ENCODE results near the gene THSD7B.

The THSD7B gene

DNA sequence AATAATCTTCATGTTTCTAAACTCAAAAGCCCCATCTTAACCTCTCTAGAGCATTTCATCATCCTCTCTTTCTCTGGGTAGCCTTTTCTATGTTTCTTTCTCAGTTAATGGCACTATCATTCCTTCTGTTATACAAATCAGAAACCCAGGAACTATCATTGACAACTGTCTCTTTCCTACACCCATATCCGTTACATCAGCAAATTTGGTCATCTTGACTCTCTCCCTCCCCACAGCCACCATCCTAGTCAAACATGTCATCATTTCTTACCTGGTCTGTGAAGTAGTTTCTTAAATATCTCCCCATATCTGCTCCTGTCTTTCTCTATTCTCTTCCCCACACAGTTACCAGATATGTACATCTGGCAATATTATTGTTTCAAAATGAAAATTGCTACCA is 62.8 kb downstream of the THSD7B start:
- no peak for DNase-seq

DNA sequence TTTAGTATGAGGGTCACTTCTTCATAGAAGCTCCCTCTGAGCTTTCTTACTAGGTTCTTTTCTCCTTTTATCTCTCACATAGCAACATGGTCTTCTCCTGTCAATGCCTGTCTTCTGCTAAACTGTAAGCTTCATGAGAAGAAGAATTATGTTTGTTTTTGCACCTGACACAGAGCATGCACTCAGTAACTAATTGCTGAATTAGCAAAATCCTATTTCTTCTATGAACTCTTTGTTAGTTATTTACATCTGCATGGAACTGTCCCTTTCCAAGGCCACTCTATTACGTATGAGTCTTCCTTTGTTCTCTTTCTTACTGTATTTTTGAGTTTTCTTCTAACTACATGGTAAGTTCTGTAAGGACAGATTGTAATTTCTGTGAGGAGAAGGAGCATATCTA is 63.4 kb downstream of the THSD7B start:
- DNase-seq: no peak

DNA sequence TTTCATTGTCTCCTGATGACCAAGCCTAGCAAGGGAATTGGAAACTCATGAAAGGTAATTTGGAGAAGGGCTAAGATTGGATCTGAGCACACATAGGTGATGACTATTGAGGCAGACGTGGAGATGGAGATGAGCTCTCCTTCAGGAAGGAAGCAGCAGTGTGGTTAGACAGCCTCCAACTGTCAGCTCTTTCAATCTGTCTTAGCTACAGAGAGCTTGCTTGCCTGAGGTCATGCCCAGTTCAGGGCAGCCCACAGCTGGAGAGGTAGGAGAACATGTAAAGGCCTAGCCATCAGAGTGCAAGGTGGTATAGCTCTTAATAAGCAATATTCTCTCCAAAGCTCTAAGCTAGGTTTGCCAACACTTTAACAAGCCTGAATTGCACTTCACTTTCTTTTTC is 79.2 kb downstream of the THSD7B start:
- no peak for DNase-seq

DNA sequence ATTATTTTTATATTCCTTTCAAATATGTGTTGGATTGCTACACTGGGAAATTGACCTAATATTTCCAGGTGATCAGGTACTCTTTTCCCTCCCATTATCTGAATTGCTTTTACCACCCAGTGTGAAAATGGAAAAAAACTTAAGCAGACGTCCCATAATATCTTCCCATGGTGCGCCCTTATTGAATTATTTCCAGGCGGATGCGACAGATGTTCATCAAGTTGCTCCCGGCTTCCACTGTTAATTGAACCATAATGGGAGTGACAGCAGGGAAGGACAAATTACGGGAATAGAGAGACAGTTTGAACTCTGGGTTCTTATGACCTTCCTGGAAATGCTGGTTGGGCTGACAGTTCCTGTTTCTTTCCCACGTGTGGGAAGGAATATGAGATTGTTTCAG is 93.3 kb downstream of the THSD7B start:
- DNase-seq: no peak

DNA sequence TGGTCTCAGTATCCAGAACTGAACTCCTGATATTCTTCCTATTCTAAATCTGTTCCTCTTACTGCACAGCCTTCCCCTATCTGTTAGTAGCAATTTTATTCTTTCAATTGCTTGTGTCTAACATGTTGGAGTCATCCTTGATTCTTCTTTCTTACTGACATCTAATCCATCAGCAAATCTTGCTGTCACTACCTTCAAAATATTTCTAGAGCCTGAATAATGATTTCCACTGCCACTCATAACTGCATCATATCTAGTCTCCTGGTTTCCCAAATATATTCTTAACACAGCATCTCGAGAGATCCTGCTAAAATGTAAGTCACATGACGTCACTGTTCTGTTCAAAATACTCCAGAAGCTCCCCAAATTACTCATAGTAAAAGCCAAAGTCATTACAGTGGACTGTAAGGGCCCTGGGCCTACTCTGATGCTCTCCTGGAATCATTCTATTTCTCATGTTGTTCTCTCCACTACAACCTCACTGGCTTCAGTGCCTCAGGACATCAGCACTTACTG is 95.2 kb downstream of the THSD7B start:
- DNase-seq: no peak

DNA sequence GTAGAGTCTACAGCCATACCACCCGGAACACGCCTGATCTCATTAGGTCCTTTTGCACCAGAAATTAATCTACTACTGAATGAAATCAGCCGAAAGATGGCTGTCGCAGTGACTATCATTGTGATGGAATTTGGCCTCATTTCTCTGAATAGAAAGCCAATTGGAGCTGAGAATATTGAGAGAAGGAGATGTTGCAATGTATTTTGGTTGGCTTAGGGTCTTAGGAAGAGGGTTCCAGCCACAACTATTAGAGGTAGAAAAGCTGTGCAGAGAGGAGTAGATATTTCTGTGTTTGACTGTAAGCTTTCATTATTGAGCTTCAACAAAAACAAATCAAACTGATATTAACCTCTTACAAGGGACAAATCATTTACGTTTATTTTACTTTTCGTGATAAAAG is 98.1 kb downstream of the THSD7B start:
- DNase-seq: no peak

DNA sequence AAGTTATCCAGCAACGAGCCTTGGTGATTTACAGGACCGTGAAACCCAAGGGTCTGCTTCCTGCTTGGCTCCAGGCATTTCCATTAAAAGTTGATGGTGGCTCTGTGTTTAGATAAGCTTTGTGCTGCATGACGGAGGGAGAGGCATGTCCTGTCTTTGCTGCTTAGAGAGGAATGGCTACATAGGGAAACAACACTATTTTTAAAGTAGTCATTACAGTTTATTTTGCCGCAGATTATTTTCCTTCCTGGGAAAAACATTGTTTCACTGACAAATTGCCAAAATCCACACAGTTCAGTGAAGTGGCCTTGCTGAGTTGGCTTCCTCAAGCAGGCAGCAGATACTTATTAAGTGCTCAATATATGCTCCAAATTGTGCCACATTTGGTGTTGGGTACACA is 98.5 kb downstream of the THSD7B start:
- no peak for DNase-seq

DNA sequence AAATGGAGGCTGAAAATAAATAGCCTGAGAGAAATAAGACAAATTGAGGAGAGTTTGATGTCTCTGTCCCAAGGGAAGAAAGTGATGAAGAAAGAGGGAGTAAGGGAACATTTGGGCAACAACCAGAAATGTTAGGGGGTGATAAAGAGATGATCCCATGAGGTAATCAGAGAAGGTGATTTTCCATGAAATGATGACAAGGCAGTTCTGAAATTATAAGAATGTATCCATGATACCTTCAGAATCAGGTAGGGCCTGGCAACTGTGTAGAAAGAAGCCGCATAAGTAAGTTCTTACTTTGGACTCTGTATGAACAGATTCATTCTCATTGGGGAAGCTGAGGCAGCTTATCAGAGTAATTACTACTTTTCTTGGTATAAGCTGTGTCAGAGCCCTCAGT is 106.1 kb downstream of the THSD7B start:
- DNase-seq: no peak

DNA sequence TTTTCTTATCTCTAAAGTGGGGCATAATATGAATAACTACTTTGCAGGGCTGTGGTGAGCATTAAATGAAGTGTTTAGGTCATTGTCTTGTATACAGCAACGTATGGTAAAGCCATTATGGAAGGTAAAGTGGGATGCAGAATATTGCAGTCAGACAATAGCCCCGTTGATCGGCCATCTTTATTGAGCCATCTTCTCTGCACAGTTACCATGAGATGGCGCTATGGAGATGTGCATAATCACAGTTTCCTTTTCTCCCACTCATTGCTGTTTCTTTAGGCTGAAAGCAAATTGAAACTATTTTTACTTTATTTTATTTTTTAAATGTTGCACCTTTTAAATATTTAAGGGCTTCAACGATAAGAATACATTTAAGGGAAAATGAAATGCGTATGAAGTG is 108.9 kb downstream of the THSD7B start:
- no peak for DNase-seq

DNA sequence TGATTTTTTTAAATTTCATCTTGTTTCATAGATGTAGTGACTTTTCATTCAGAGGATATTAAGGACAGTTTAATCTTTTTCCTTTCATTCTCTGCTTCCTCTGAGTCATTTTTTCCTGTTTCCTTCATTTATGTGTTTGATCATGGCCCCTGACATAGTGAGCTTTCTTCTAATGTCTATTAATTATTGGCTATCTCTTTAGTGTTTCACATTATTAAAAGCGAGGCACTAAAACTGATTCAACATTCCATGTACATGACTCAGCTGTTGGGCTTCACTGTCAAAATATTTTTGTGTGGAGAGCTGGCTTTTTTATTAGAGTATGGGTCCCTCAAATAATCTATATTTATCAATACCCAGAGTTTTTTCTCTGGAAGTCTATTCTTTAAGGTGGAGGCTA is 125.8 kb downstream of the THSD7B start:
- no peak for DNase-seq

DNA sequence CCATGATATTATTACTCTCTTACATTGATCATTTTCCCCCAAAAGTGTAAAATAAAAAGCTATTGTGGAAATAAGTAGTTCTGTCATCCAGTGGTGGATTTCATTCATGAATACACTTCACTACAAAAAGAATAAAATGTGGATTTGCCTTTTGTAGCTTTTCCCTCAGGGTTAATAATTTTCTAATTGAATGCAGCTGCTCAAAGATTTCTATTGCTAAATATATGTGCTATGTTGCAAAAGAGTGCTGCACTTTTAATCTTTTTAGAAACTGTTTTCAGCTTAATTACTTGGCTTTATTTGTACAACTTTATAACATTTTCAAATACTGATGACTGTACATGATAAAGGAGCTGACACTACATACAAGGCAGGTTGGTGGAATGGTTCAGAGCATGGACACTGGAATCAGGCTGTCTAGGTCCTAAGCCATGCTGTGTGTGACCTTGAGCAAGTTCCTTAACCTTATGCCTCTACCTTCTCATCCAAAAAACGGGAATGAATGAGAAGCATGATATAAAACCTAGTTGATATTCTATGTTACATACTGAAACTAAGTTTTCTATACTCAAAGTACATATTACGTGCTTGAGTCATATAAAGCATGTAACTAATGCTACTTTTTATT is 128.8 kb downstream of the THSD7B start:
- no peak for DNase-seq

DNA sequence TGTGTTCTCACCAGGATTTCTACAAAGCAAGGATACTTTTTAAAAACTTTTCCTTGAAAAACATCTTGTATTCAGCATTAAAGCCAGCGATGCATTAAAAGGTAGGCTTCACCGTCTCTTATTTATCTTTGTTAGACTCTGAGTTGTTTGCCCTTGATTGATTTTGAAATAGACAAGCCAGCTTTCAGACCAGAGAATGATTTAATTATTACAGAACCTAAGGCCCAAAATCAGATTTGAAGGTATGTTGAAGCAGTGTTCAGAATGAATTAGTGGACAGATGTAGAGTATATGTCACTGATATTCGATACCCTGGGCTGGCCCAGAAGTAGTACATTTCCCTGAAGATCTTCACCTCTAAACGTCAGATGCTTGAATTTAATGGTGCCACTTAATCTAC is 136.4 kb downstream of the THSD7B start:
- DNase-seq: no peak

DNA sequence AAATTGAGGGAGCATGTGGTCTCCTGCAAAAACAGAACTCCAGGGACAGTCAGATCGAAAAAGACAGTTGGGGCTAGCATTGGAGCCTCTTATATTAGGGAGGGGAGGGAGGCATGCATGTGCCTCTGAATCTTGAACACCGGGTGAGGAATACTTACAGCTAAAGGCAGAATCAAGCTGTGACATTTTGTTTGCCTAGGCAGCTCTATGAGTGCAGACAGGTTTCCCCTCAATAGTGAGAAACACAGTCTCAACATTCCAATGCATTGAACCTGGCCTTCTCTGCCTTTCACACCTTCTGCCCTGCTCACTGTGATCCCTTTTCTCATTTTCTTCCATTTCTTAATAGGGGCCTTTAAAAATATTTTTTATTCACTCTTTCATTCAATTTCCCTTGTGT is 140.4 kb downstream of the THSD7B start:
- DNase-seq: no peak

DNA sequence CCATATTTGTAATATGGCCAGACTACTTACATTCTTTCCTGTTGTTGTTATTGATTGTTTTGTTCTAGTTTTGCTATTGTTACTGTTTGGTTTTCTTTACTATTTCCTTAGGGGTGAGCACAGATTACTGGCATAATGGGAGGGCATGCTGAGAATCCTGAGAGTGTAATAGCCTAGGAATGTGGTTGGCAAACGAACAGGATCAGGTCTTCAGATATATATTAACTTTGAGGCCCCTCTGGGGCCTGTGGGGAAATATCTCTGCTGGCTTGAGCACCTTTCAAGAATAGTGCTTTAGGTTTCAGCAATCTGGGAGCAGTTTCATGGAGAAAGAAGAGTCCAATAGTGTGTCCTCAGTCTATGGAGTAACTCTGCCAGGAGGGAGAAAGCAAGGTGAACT is 144.4 kb downstream of the THSD7B start:
- DNase-seq: no peak

DNA sequence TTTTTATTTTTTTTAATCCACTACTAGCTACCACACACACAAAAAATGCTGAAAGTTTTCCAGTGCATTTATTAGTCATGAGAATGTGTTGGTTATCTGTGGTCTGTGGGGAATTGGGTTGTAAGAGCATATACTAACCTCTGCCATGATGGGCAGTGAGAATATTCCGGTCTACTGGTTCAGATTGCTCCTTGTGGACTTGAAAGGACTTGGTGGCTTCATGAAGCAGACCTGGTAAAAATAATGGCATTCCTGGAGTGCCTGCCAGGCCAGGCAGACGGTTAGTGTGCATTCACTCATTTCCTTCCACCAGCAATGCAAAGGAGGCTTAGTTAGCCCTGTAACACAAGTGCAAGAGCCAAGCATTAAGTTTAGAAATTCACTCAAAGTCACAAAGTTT is 150.8 kb downstream of the THSD7B start:
- DNase-seq: no peak

DNA sequence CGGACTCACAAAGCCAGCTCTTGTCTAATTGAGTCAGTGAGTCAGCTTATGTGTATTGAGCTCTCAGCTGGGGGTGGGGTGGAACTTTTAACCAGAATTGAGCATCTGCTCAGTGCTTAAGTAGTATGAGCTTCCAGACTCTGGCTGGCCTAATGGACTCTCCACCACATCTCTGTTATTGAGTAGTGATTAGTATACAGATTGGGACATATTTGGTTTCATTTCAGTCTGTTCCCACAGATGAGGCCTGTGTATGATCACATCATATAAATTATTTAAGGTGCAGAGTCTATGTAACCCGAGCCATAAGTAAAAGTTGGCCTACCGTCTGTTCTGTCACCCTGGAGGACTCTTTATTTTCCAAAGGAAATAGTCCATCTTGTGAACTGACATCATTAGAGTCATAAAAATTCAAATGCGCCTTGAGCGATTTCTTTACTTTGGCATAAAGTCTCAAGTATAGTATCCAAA is 152.1 kb downstream of the THSD7B start:
- DNase-seq: no peak

DNA sequence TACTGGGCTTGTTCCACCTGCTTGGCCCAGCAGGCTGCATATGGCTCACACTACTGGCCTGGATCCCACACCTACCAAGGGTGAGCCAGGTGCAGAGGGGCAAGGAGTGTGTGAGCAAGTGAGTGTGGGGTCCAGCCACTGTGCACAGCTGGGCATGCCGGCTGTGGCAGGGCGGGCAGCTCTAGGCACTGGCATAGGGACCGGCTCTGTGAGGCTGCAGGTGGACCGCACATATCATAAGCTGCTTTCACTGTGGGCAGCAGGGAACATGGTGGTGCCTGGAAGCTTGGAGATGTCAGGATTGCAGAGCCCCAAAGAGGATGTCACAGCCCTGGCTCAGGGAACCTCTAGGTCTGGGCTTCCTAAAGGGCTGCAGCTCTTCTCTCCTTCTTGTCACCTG is 154.3 kb downstream of the THSD7B start:
- DNase-seq: no peak

DNA sequence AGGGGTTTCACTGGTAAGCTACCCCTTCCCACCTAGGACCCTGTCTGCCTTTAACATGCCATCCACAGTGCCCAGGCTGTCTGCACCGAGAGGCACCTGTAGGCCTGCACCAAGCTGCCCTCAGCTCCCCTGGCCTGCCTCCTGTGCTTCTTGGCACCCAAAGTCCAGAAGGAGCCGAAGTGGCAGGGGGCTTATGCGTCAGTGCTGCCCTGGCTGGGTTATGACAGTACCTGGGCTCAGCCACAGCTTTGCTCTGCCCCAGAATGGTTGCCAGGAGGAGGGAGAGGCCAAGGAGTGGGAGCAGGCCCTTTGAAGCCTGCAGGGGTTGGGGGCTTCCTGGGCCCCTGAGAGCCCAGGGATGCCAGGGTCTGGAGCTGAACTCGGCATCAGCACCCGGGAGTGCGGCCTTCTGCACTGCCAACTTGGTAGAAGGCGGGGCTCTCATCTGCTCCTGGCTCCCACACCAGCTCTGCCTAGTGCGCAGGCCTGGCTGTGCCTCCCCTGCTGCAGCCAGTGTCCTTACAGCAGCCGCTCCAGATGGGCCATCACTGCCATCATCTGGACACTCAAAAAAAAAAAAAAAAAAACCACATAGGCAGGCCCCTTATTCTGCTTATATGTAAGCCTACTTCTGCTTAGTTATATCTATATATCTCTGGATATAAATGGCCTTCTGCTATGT is 155.4 kb downstream of the THSD7B start:
- DNase-seq: no peak

DNA sequence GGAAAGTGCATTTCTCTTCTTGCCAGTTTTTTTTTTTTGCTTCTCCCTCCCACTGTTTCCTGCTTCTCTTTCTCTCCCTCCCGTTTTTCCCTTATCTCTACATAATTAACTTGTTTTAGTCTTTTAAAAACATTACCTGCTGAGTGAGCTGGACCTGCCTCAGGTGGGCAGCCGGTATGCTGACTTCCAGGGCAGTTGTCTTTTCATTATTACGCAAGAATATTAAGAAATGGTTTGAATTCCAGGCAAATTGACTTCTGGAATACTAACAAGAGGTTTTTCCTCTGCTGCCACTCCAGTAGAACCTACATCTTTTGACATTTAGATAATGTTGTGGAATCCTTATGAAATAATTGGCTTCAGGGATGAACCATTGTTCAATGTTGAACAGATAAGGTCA is 161.8 kb downstream of the THSD7B start:
- DNase-seq: no peak

DNA sequence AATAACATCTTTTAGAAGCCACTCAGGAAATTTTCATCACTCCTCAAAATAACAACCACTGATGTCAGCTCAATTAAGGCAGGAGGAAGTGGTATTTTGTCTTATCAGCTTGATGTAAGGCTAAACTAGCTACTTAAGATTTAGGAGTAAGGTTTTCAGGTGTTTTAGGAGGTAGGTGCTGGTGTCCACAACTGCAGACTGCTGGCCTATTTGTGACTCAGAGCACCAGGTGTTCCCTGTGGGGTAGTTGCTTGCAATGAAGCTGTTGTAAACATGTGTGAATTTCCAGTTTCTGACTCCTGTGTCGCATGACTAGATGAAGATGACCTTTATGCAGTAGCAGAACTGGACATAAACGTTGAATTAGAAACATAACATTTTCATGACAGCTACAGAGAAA is 164.2 kb downstream of the THSD7B start:
- DNase-seq: no peak

DNA sequence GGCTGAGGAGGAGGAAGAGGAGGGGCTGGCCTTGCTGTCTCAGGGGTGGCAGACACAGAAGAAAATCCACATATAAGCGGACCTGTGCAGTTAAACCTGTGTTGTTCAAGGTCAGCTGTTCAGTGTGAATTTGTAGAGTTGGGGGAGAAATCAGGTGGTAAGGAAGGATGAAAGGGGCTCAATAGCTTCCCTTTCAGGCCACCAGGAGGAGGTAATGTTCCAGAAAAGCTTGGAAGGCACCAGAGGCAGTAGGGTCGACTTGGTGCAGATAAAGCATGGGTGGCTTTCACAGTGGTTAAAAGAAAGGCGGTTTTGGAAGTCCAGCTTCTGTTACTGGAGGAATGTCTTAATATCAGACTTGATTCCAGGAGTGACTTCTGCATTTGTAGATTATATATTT is 167.4 kb downstream of the THSD7B start:
- DNase-seq: peak; percentile 3

DNA sequence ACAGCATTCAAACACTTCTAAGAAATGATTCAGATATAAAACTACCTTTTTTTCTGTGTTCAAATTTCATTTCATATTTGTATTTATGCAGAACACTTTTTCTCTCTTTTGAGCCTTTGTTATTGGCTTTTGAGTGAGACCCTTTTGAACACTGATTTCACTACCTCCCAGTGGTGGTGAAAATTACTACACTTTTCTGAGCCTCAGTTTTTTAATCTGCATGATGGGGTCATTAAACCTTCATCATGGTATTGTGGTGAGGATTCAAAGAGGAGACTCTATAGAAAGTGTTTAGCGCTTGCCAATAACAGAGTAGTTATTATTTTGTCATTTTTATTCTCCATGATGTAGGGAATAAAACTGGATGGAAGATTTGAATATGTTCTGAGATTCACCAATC is 169.8 kb downstream of the THSD7B start:
- no peak for DNase-seq

DNA sequence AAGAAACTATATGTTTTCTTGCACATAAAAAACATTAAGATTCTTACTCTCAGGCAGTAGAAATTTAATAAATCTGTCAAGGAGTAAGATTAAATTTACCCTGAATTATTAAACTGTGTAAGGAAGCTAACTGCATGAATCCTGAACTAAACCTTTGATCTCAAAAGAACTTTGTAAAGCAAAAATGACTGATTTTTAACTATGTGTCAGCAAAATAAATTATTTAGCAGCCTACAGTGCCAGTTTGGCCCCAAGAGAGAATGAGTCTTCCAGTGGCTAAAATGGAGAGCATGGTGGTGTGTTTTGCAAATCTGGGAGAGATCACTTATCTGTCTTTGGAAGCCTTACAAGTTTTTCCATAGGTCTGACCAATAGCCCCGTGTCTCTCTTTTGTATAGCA is 190.7 kb downstream of the THSD7B start:
- DNase-seq: no peak

DNA sequence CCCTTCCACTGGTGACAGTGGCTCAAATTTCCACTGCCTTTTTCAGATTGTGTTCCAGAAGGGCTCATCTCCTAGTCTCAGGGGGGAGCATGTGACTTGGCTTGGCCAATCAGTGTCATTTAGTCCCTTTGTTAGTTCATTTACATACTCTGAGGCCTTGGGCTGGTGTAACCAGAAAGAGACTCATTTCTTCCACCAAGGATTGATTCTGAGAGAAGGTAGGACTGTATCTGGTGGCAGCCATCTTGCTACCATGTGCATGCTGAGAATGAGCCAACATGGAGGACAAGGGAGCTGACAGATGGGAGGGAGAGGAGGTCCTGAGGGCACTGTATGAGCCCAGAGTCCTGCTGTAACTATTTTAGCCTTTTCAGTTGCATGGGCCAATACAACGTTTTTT is 191.7 kb downstream of the THSD7B start:
- no peak for DNase-seq

Measured in MV-4-11 (cell line).